SK-N-SH (cell line): ENCODE data around the gene IGSF3. TPM values are rescaled to one million over a fixed set of nuclear protein-coding genes. Genes with fewer than 3 reads are reported as not detected.

Experiments
- CTCF ChIA-PET: fragments of 300-600, 350-600 bp; formaldehyde crosslinking; extraction: SDS; loops from one replicate; lab custom pipeline; 2021; lab: Yijun Ruan, JAX
- POLR2A ChIA-PET: fragments of 350-600 bp; sonication (Branson Sonifier 250); formaldehyde crosslinking; extraction: SDS; loops from one replicate; lab custom pipeline; 2020; ENCODE audit warnings: antibody characterized with exemption, inconsistent platforms; lab: Yijun Ruan, JAX
- DNase-seq: peaks from one replicate; pipeline ENCODE4 v3.0.0; 2012
- H2AFZ ChIP-seq: fragments of 200-600 bp; sonication (generic); 2 replicates; pipeline ENCODE4 v1.8.1; 2016; ENCODE audit warnings: antibody characterized with exemption, mild to moderate bottlenecking, low read depth
- H3F3A ChIP-seq: fragments of 200-600 bp; sonication (generic); replicated peaks from 2 replicates; pipeline ENCODE3; 2016; ENCODE audit warnings: antibody characterized with exemption, mild to moderate bottlenecking; ENCODE audit not compliant: insufficient read depth
- H3K27ac ChIP-seq, 2 experiments: fragments of 200-500 bp in 1 of 2; fragments of 200-600 bp in 1 of 2; sonication (Bioruptor generic) in 1 of 2; sonication (generic), shearing (Covaris generic) in 1 of 2; 2 replicates each; pipeline versions ENCODE4 v1.5.1 to v1.6.1; 2014 to 2016; ENCODE audit warnings: low read depth in 2 of 2, inconsistent platforms in 1 of 2, low read length in 1 of 2, mild to moderate bottlenecking in 1 of 2, mixed read lengths in 1 of 2
- H3K27me3 ChIP-seq: fragments of 200-600 bp; sonication (generic), shearing (Covaris generic); 2 replicates; pipeline ENCODE4 v1.6.1; 2016; ENCODE audit warnings: mixed run types; ENCODE audit not compliant: insufficient read depth
- H3K36me3 ChIP-seq, 2 experiments: fragments of 200-500 bp in 1 of 2; fragments of 200-600 bp in 1 of 2; sonication (Bioruptor generic) in 1 of 2; sonication (generic) in 1 of 2; replicated peaks in 1 of 2; 2 replicates each; pipeline versions ENCODE3 to v1.5.1; 2014 to 2016; ENCODE audit warnings: low read length in 1 of 2, mild to moderate bottlenecking in 1 of 2; ENCODE audit not compliant: insufficient read depth in 2 of 2, control insufficient read depth in 1 of 2
- H3K4me1 ChIP-seq, 2 experiments: fragments of 200-500 bp in 1 of 2; fragments of 200-600 bp in 1 of 2; sonication (Bioruptor generic) in 1 of 2; sonication (generic), shearing (Covaris generic) in 1 of 2; 2 replicates each; pipeline versions ENCODE4 v1.5.1 to v1.6.1; 2014 to 2016; ENCODE audit warnings: low read depth in 1 of 2, low read length in 1 of 2, mixed run types in 1 of 2; ENCODE audit not compliant: insufficient read depth in 2 of 2, control insufficient read depth in 1 of 2
- H3K4me2 ChIP-seq: fragments of 200-600 bp; sonication (generic), shearing (Covaris generic); 2 replicates; pipeline ENCODE4 v1.6.1; 2017; ENCODE audit warnings: mixed run types
- H3K4me3 ChIP-seq, 2 experiments: fragments of 200-500 bp in 1 of 2; fragments of 200-600 bp in 1 of 2; sonication (Bioruptor generic) in 1 of 2; sonication (generic), shearing (Covaris generic) in 1 of 2; 2 replicates each; pipeline versions ENCODE4 v1.5.1 to v1.8.1; 2014 to 2016; ENCODE audit warnings: low read depth in 2 of 2, inconsistent platforms in 1 of 2, low read length in 1 of 2, mild to moderate bottlenecking in 1 of 2, mixed read lengths in 1 of 2, moderate library complexity in 1 of 2
- H3K79me2 ChIP-seq: fragments of 200-600 bp; sonication (generic); 2 replicates; pipeline ENCODE4 v1.8.1; 2017; ENCODE audit warnings: mild to moderate bottlenecking; ENCODE audit not compliant: insufficient read depth
- H3K9ac ChIP-seq: fragments of 200-600 bp; sonication (generic); 2 replicates; pipeline ENCODE4 v1.6.1; 2017; ENCODE audit warnings: mixed run types
- H3K9me2 ChIP-seq: fragments of 200-600 bp; sonication (generic); 2 replicates; pipeline ENCODE4 v1.6.1; 2017; ENCODE audit warnings: mixed run types
- H3K9me3 ChIP-seq: fragments of 200-600 bp; sonication (generic); 2 replicates; pipeline ENCODE4 v1.6.1; 2017; ENCODE audit warnings: mixed run types, mild to moderate bottlenecking, moderate library complexity
- H4K20me1 ChIP-seq: fragments of 200-600 bp; sonication (generic); 2 replicates; pipeline ENCODE4 v1.6.1; 2017; ENCODE audit warnings: mild to moderate bottlenecking, mixed run types; ENCODE audit not compliant: insufficient read depth
- CHD2 ChIP-seq: fragments of 150-350 bp; IDR thresholded peaks from 2 replicates; pipeline ENCODE4 v1.6.1; 2018; ENCODE audit warnings: low read length; ENCODE audit not compliant: partially characterized antibody
- EZH2phosphoT487 ChIP-seq: fragments of 200-600 bp; sonication (generic); IDR thresholded peaks from 2 replicates; pipeline ENCODE4 v1.6.1; 2017; ENCODE audit warnings: low read depth, mixed run types, mild to moderate bottlenecking, antibody characterized with exemption, moderate library complexity, borderline replicate concordance
- FOSL2 ChIP-seq: IDR thresholded peaks from 2 replicates; pipeline ENCODE4 v1.4.0; 2012; ENCODE audit warnings: low read depth, mild to moderate bottlenecking, moderate library complexity, borderline replicate concordance
- FOXJ3 ChIP-seq: sonication (generic); formaldehyde crosslinking; IDR thresholded peaks from 2 replicates; pipeline ENCODE4 v1.5.1; 2020; ENCODE audit warnings: mild to moderate bottlenecking, missing genetic modification reagents
- GATA2 ChIP-seq: sonication (generic); formaldehyde crosslinking; IDR thresholded peaks from 2 replicates; pipeline ENCODE4 v1.5.0; 2020; ENCODE audit warnings: mild to moderate bottlenecking, missing genetic modification reagents
- IRF3 ChIP-seq: fragments of 150-350 bp; IDR thresholded peaks from 2 replicates; pipeline ENCODE4 v1.6.1; 2016; ENCODE audit warnings: mild to moderate bottlenecking, low read depth, low read length
- JUND ChIP-seq: IDR thresholded peaks from 2 replicates; pipeline ENCODE4 v1.4.0; 2012
- MXI1 ChIP-seq: IDR thresholded peaks from 2 replicates; pipeline ENCODE4 v1.6.1; 2012; ENCODE audit warnings: mild to moderate bottlenecking, low read depth, low read length, improper control_type of control experiment
- NFIC ChIP-seq: IDR thresholded peaks from 2 replicates; pipeline ENCODE4 v1.4.0; 2012; ENCODE audit warnings: borderline replicate concordance
- RAD21 ChIP-seq: IDR thresholded peaks from 2 replicates; pipeline ENCODE4 v1.6.1; 2012; ENCODE audit warnings: mild to moderate bottlenecking, low read length
- RCOR1 ChIP-seq: fragments of 150-350 bp; IDR thresholded peaks from 2 replicates; pipeline ENCODE4 v1.6.1; 2017; ENCODE audit warnings: antibody characterized with exemption, low read length
- REST ChIP-seq: IDR thresholded peaks from 2 replicates; pipeline ENCODE4 v1.6.1; 2012; ENCODE audit warnings: mild to moderate bottlenecking, low read depth, low read length, moderate library complexity
- RFX5 ChIP-seq: IDR thresholded peaks from 2 replicates; pipeline ENCODE4 v1.6.1; 2012; ENCODE audit warnings: mild to moderate bottlenecking, improper control_type of control experiment, low read length
- SIN3A ChIP-seq: IDR thresholded peaks from 2 replicates; pipeline ENCODE4 v1.6.1; 2012; ENCODE audit warnings: low read depth, mild to moderate bottlenecking, low read length, moderate library complexity, borderline replicate concordance
- SMC3 ChIP-seq: IDR thresholded peaks from 2 replicates; pipeline ENCODE4 v1.6.1; 2012; ENCODE audit warnings: low read depth, low read length, improper control_type of control experiment
- TAF1 ChIP-seq: IDR thresholded peaks from 2 replicates; pipeline ENCODE4 v1.6.1; 2012; ENCODE audit warnings: low read depth, mild to moderate bottlenecking, low read length, moderate library complexity, borderline replicate concordance
- TEAD4 ChIP-seq: IDR thresholded peaks from 2 replicates; pipeline ENCODE4 v1.4.0; 2012; ENCODE audit warnings: mild to moderate bottlenecking, borderline replicate concordance; ENCODE audit not compliant: insufficient read depth
- USF2 ChIP-seq: fragments of 150-350 bp; IDR thresholded peaks from 2 replicates; pipeline ENCODE4 v1.6.1; 2017; ENCODE audit warnings: antibody characterized with exemption, low read length, low read depth, borderline replicate concordance
- YY1 ChIP-seq: IDR thresholded peaks from 2 replicates; pipeline ENCODE4 v1.4.0; 2012; ENCODE audit warnings: low read depth, mild to moderate bottlenecking
- WGBS: methylation state at CpG from one replicate; pipeline ENCODE4 v1.1.6; 2017; ENCODE audit warnings: low lambda C conversion rate; 5-methylcytosine and 5-hydroxymethylcytosine counted together
- polyA plus RNA-seq, 3 experiments: library from polyadenylated mRNA; depleted of rRNA; stranded (reverse); fragments of >200 nt; gene quantifications; 2 replicates each; pipeline ENCODE4 v1.2.3, GENCODE V29; 2012
- TF ChIP-seq, protein P1 (sequence below): IDR thresholded peaks from 2 replicates; pipeline ENCODE4 v1.4.0; 2012; ENCODE audit warnings: low read depth

The IGSF3 gene
- polyA plus RNA-seq, 1 of the 3 experiments (the other 2 are of a cell fraction): 3.0 TPM

- TF ChIP-seq REST (no peak), IRF3 (no peak), RCOR1 (no peak), SIN3A (no peak), YY1 (no peak), NFIC (no peak), RAD21 (no peak), RFX5 (no peak), FOXJ3 (CRISPR knock-in tag) (no peak), TEAD4 (no peak)
Measured at GRCh38 chr1:116581323-116581885, 86.1 kb downstream of the IGSF3 start (continued).

DNA sequence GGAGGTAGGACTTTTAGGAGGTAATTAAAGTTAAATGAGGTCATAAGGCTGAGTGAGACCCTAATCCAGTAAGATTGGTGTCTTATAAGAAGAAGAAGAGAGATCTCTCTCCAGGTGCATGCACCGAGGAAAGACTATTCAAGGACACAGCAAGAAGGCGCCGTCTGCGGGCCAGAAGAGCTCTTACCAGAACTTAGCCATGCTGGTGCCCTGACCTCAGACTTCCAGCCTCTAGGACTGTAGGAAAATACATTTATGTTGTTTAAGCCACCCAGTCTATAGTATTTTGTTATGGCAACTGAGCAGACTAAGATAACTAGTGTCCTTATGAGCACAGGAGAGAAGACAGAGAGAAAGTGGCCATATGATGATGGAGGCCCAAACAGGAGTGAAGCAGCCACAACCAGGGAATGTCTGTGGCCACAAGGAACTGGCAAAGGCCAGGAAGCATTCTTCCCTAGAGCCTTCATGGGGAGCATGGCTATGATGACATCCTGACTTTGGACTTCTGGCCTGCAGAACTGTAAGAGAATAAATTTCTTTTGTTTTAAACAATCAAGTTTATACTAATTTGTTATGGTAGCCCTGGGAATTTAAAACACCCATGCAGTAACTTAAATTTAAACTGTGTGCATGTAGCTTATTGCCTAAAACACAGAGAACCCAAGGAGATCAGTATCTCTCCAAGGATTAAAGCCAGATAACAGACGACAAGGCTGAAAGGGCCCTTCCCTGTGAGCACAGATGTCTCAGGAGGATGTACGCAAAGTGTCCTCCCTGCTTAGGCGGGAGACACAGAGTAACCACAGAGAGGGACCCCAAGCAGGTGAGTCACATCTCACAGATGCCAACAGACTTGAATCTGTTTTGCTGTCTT lies 86.8 kb downstream of the IGSF3 start:
- Histone ChIP-seq H3K9ac (no peak overlapping the region), H4K20me1 (no peaks in the 10 kb centered on the region), H3K9me2 (no peaks in the 10 kb centered on the region), H3K4me2 (no peak overlapping the region), H3K4me1 (peaks cover 0 to 5% of the 10 kb centered on the region in 2 experiments; a peak in 1 of 4 replicates), H2AFZ (no peak overlapping the region), H3K9me3 (no peaks in the 10 kb centered on the region), H3K27ac (no peak overlapping the region), H3F3A (no peaks in the 10 kb centered on the region), H3K36me3 (no peaks in the 10 kb centered on the region), H3K79me2 (no peaks in the 10 kb centered on the region), H3K4me3 (no peak overlapping the region), H3K27me3 (no peaks in the 10 kb centered on the region)
- no peak for TF ChIP-seq JUND
- no peak for TF ChIP-seq MXI1
- TF ChIP-seq USF2: no peak
- no peak for TF ChIP-seq FOSL2
- TF ChIP-seq CHD2: no peak
- no peak for TF ChIP-seq EZH2phosphoT487
- TF ChIP-seq RFX5: no peak
- no peak for TF ChIP-seq RAD21
- TF ChIP-seq SMC3: no peak
- no peak for TF ChIP-seq TAF1
- TF ChIP-seq, protein P1, sequence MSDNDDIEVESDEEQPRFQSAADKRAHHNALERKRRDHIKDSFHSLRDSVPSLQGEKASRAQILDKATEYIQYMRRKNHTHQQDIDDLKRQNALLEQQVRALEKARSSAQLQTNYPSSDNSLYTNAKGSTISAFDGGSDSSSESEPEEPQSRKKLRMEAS: no peak
- TF ChIP-seq GATA2 (CRISPR knock-in tag): no peak
- WGBS: 86% methylated on average over 7 of the region's 7 CpGs
- POLR2A ChIA-PET: no interaction called here
- CTCF ChIA-PET: interaction anchor here (1.0 to 6.7 kb wide), 4 partner anchors 7 to 157 kb away, joined by 3 to 41 read pairs (median 4); partner anchors contain the start of gene CD58
- no peak for DNase-seq
